ENCODE results near the gene RBP3. TPM values are rescaled to one million over a fixed set of nuclear protein-coding genes. Genes with fewer than 3 reads are reported as not detected.

RBP3 gene
- total RNA-seq, 1 experiment from 2014 or later, result not detected

DNA sequence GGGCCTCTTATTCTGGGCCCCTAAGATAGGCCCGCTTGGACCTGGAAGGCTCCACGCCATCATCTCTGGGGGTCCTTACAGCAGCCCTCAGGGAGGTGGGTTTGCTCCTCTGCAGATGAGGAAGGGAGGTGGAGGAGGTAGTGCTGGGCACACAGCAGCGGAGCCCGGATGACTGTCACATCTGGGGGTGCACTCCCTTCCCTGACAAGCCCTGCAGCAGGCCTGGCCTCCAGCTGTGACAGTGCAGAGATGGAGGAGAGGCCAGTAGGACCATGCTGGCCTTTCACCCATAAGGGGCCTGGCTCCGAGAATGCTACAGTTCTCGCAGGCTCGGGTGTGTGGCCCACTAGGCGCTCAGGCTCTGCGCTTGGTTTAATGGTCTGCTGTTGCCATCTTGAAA is 16.7 kb upstream of the RBP3 start:
- H3K27ac ChIP-seq (ENCODE audit: low read length), result no peak overlapping the region
- H3K9me3 ChIP-seq (ENCODE audit: control insufficient read depth, insufficient read depth, low read depth, low read length), result no peaks in the 10 kb centered on the region
- intact Hi-C loops (cut with micrococcal nuclease; ENCODE audit: unreplicated experiment), result no loop called here
- in situ Hi-C loops (cut with HindIII; ENCODE audit: low pct_unique_long_range_greater_than_20kb, low sequenced_read_pairs), result no loop called here
- no peak for ATAC-seq
- H3K27me3 ChIP-seq (ENCODE audit: control insufficient read depth, insufficient read depth, low read length), result peaks cover 16% of the 10 kb centered on the region
- CTCF ChIA-PET, result no interaction called here
- H3K36me3 ChIP-seq (ENCODE audit: control insufficient read depth, insufficient read depth, low read length), result no peaks in the 10 kb centered on the region
- H3K4me3 ChIP-seq (ENCODE audit: low read depth in 2 of 2, low read length in 2 of 2), result no peak overlapping the region
- no TSS peak for BruUV-seq (replicated peaks)
- POLR2A ChIA-PET, result no interaction called here
- H3K4me1 ChIP-seq (ENCODE audit: control insufficient read depth, insufficient read depth, low read length), result no peaks in the 10 kb centered on the region
- TF ChIP-seq SIN3A (IDR thresholded peaks at IDR 0.05; ENCODE audit: borderline replicate concordance, insufficient read depth, low read depth, low read length) (no peak), TCF7L2 (IDR thresholded peaks at IDR 0.05; ENCODE audit: low read depth, low read length) (no peak), POLR2AphosphoS5 (IDR thresholded peaks at IDR 0.05; ENCODE audit: low read depth, low read length) (no peak), REST (IDR thresholded peaks at IDR 0.05; ENCODE audit: insufficient read depth in 1 of 2, low read depth in 2 of 2, low read length in 1 of 2) (no peak)
- TF ChIP-seq, protein P1, sequence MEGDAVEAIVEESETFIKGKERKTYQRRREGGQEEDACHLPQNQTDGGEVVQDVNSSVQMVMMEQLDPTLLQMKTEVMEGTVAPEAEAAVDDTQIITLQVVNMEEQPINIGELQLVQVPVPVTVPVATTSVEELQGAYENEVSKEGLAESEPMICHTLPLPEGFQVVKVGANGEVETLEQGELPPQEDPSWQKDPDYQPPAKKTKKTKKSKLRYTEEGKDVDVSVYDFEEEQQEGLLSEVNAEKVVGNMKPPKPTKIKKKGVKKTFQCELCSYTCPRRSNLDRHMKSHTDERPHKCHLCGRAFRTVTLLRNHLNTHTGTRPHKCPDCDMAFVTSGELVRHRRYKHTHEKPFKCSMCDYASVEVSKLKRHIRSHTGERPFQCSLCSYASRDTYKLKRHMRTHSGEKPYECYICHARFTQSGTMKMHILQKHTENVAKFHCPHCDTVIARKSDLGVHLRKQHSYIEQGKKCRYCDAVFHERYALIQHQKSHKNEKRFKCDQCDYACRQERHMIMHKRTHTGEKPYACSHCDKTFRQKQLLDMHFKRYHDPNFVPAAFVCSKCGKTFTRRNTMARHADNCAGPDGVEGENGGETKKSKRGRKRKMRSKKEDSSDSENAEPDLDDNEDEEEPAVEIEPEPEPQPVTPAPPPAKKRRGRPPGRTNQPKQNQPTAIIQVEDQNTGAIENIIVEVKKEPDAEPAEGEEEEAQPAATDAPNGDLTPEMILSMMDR (IDR thresholded peaks at IDR 0.05), result no peak
- no peak for DNase-seq (ENCODE audit: low read depth, low spot score)

- no peak overlapping the region for H3K27ac ChIP-seq (ENCODE audit: low read length)
- ChIA-PET POLR2A (no interaction called here), CTCF (no interaction called here)
- H3K36me3 ChIP-seq (ENCODE audit: control insufficient read depth, insufficient read depth, low read length), result no peaks in the 10 kb centered on the region
- peaks cover 16% of the 10 kb centered on the region for H3K27me3 ChIP-seq (ENCODE audit: control insufficient read depth, insufficient read depth, low read length)
- DNase-seq (ENCODE audit: low read depth, low spot score) (no peak), ATAC-seq (no peak)
- no TSS peak for BruUV-seq (replicated peaks)
- H3K4me3 ChIP-seq (ENCODE audit: low read depth in 2 of 2, low read length in 2 of 2), result no peak overlapping the region
- intact Hi-C loops (cut with micrococcal nuclease; ENCODE audit: unreplicated experiment) (no loop called here), in situ Hi-C loops (cut with HindIII; ENCODE audit: low pct_unique_long_range_greater_than_20kb, low sequenced_read_pairs) (no loop called here)
- H3K4me1 ChIP-seq (ENCODE audit: control insufficient read depth, insufficient read depth, low read length), result no peaks in the 10 kb centered on the region
- H3K9me3 ChIP-seq (ENCODE audit: control insufficient read depth, insufficient read depth, low read depth, low read length), result no peaks in the 10 kb centered on the region
- TF ChIP-seq POLR2AphosphoS5 (IDR thresholded peaks at IDR 0.05; ENCODE audit: low read depth, low read length) (no peak), REST (IDR thresholded peaks at IDR 0.05; ENCODE audit: insufficient read depth in 1 of 2, low read depth in 2 of 2, low read length in 1 of 2) (no peak), SIN3A (IDR thresholded peaks at IDR 0.05; ENCODE audit: borderline replicate concordance, insufficient read depth, low read depth, low read length) (no peak), TCF7L2 (IDR thresholded peaks at IDR 0.05; ENCODE audit: low read depth, low read length) (no peak)
- TF ChIP-seq, protein P1 (IDR thresholded peaks at IDR 0.05), result no peak
Observed at GRCh38 chr10:47331954-47332353, 16.2 kb upstream of the RBP3 start.
